Measurements from ENCODE around the gene PARD3. TPM values are rescaled to one million over a fixed set of nuclear protein-coding genes. Genes with fewer than 3 reads are reported as not detected.

The PARD3 gene
- polyA plus RNA-seq, 1 donor from 2014 or later, result 12.4 TPM

DNA sequence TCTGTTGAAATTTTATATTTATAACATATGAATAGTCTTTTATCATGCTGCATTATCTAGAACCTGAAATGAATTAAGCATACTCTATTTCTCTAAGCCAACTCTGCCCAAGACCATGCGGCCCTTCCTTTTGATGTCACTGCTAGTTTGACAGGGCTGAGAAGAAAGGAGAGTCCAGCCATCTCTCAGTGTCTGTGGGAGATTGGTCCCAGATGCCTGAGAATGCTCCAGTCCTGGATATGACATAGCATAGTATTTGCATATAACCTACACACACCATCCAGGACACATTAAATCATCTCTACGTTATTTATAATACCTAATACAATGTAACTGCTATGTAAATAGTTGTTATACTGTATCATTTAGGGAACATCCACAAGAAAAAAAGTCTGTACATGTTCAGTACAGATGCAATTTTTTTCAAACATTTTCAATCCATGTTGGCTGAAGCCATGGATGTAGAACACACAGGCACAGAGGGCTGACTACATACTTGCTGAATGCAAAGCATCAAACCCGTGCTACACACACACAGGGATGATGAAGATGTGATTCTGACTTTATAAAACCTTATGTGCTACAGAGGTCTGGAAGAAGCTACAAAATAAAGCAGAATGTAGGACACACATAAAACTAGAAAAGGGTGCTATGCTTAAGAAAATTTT is 315.4 kb downstream of the PARD3 start:
- Histone ChIP-seq H3K4me3 (ENCODE audit: low read length) (no peak overlapping the region), H3K4me2 (ENCODE audit: low read length) (no peak overlapping the region), H4K20me1 (ENCODE audit: insufficient read depth) (no peaks in the 10 kb centered on the region), H3F3A (ENCODE audit: insufficient read depth, low read length, poor library complexity, severe bottlenecking) (no peaks in the 10 kb centered on the region), H2AFZ (ENCODE audit: low read depth, low read length) (no peak overlapping the region), H3K27me3 (ENCODE audit: insufficient read depth, low read depth, low read length) (no peaks in the 10 kb centered on the region), H3K27ac (ENCODE audit: low read length) (no peak overlapping the region), H3K9me2 (ENCODE audit: insufficient read depth, low read length) (no peaks in the 10 kb centered on the region), H3K9ac (ENCODE audit: low read length) (no peak overlapping the region), H3K79me2 (replicated peaks; ENCODE audit: insufficient read depth, low read length) (no peaks in the 10 kb centered on the region), H3K36me3 (ENCODE audit: insufficient read depth, low read length) (no peaks in the 10 kb centered on the region), H3K9me3 (ENCODE audit: low read length) (no peaks in the 10 kb centered on the region)
- TF ChIP-seq POLR2AphosphoS5 (IDR thresholded peaks at IDR 0.05) (no peak), TAF1 (IDR thresholded peaks at IDR 0.05; ENCODE audit: low read depth) (no peak), RAD21 (conservative IDR thresholded peaks at IDR 0.05) (no peak), EZH2 (IDR thresholded peaks at IDR 0.05; ENCODE audit: borderline replicate concordance, insufficient read depth, low read length, poor library complexity, severe bottlenecking) (no peak), MXI1 (conservative IDR thresholded peaks at IDR 0.05; ENCODE audit: poor library complexity, severe bottlenecking) (no peak), SMC3 (conservative IDR thresholded peaks at IDR 0.05; ENCODE audit: poor library complexity) (no peak), EP300 (conservative IDR thresholded peaks at IDR 0.05; ENCODE audit: poor library complexity, severe bottlenecking) (no peak)
- TF ChIP-seq, protein P1, sequence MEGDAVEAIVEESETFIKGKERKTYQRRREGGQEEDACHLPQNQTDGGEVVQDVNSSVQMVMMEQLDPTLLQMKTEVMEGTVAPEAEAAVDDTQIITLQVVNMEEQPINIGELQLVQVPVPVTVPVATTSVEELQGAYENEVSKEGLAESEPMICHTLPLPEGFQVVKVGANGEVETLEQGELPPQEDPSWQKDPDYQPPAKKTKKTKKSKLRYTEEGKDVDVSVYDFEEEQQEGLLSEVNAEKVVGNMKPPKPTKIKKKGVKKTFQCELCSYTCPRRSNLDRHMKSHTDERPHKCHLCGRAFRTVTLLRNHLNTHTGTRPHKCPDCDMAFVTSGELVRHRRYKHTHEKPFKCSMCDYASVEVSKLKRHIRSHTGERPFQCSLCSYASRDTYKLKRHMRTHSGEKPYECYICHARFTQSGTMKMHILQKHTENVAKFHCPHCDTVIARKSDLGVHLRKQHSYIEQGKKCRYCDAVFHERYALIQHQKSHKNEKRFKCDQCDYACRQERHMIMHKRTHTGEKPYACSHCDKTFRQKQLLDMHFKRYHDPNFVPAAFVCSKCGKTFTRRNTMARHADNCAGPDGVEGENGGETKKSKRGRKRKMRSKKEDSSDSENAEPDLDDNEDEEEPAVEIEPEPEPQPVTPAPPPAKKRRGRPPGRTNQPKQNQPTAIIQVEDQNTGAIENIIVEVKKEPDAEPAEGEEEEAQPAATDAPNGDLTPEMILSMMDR (IDR thresholded peaks at IDR 0.05; ENCODE audit: poor library complexity, severe bottlenecking), result no peak
- TF ChIP-seq, protein P2, sequence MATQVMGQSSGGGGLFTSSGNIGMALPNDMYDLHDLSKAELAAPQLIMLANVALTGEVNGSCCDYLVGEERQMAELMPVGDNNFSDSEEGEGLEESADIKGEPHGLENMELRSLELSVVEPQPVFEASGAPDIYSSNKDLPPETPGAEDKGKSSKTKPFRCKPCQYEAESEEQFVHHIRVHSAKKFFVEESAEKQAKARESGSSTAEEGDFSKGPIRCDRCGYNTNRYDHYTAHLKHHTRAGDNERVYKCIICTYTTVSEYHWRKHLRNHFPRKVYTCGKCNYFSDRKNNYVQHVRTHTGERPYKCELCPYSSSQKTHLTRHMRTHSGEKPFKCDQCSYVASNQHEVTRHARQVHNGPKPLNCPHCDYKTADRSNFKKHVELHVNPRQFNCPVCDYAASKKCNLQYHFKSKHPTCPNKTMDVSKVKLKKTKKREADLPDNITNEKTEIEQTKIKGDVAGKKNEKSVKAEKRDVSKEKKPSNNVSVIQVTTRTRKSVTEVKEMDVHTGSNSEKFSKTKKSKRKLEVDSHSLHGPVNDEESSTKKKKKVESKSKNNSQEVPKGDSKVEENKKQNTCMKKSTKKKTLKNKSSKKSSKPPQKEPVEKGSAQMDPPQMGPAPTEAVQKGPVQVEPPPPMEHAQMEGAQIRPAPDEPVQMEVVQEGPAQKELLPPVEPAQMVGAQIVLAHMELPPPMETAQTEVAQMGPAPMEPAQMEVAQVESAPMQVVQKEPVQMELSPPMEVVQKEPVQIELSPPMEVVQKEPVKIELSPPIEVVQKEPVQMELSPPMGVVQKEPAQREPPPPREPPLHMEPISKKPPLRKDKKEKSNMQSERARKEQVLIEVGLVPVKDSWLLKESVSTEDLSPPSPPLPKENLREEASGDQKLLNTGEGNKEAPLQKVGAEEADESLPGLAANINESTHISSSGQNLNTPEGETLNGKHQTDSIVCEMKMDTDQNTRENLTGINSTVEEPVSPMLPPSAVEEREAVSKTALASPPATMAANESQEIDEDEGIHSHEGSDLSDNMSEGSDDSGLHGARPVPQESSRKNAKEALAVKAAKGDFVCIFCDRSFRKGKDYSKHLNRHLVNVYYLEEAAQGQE (IDR thresholded peaks at IDR 0.05; ENCODE audit: borderline replicate concordance), result no peak

DNA sequence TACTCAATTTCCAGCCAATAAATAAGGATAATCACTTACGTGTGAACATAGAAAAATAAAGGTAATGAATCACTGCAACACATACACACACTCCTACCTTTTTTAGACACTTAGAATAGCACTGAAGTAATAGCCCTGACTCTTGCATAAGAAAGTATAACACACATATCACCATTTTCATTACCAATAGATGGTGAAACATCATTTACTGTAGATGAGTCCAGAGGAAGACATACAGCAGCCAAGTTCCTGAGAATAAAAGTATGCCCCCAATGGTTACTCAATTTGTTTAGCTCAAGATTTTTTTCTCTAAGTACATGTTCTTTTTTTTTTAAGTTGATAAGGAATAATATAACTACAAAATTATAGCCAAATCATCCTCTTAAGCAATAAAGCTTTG is 316.3 kb downstream of the PARD3 start:
- Histone ChIP-seq H3K4me3 (ENCODE audit: low read length) (no peak overlapping the region), H3K27me3 (ENCODE audit: insufficient read depth, low read depth, low read length) (no peaks in the 10 kb centered on the region), H3K9ac (ENCODE audit: low read length) (no peak overlapping the region), H3K27ac (ENCODE audit: low read length) (no peak overlapping the region), H3K9me2 (ENCODE audit: insufficient read depth, low read length) (no peaks in the 10 kb centered on the region), H3K79me2 (replicated peaks; ENCODE audit: insufficient read depth, low read length) (no peaks in the 10 kb centered on the region), H3F3A (ENCODE audit: insufficient read depth, low read length, poor library complexity, severe bottlenecking) (no peaks in the 10 kb centered on the region), H2AFZ (ENCODE audit: low read depth, low read length) (no peak overlapping the region), H3K36me3 (ENCODE audit: insufficient read depth, low read length) (no peaks in the 10 kb centered on the region), H4K20me1 (ENCODE audit: insufficient read depth) (no peaks in the 10 kb centered on the region), H3K9me3 (ENCODE audit: low read length) (no peaks in the 10 kb centered on the region), H3K4me2 (ENCODE audit: low read length) (no peak overlapping the region)
- TF ChIP-seq RAD21 (conservative IDR thresholded peaks at IDR 0.05) (no peak), TAF1 (IDR thresholded peaks at IDR 0.05; ENCODE audit: low read depth) (no peak), EZH2 (IDR thresholded peaks at IDR 0.05; ENCODE audit: borderline replicate concordance, insufficient read depth, low read length, poor library complexity, severe bottlenecking) (no peak), MXI1 (conservative IDR thresholded peaks at IDR 0.05; ENCODE audit: poor library complexity, severe bottlenecking) (no peak), POLR2AphosphoS5 (IDR thresholded peaks at IDR 0.05) (no peak), SMC3 (conservative IDR thresholded peaks at IDR 0.05; ENCODE audit: poor library complexity) (no peak), EP300 (conservative IDR thresholded peaks at IDR 0.05; ENCODE audit: poor library complexity, severe bottlenecking) (no peak)
- TF ChIP-seq, protein P2 (IDR thresholded peaks at IDR 0.05; ENCODE audit: borderline replicate concordance), result no peak
- TF ChIP-seq, protein P1 (IDR thresholded peaks at IDR 0.05; ENCODE audit: poor library complexity, severe bottlenecking), result no peak
